ENCODE data around the gene NR1D2.

DNA sequence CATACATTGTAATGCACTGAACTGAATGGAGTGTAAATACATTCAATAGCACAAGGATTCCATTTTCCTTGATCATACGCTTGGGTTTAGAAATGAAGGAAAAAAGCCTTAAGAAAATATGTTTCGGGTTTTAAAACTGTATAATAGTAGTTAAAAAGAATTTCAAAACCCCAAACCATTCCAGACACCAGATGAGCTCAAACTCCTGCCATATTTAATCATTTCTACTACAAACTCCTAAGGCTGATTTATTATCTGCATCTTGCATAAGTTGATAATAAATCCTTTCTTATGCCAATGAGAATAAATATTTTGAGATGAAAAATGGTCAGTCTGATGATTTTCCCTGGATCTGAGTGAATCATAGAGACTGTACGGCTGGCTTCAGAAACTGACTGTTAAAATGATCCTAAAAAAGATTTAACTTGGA is 51.0 kb downstream of the NR1D2 start:
- TF ChIP-seq CTCF (IDR thresholded peaks at IDR 0.05; ENCODE audit: low read depth, low read length, poor library complexity, severe bottlenecking): no peak
- TF ChIP-seq EZH2phosphoT487 (IDR thresholded peaks at IDR 0.05; ENCODE audit: borderline replicate concordance, low read length): no peak

All from DOHH2 (cell line).